ENCODE results near the gene IRF2BPL.

IRF2BPL gene

DNA sequence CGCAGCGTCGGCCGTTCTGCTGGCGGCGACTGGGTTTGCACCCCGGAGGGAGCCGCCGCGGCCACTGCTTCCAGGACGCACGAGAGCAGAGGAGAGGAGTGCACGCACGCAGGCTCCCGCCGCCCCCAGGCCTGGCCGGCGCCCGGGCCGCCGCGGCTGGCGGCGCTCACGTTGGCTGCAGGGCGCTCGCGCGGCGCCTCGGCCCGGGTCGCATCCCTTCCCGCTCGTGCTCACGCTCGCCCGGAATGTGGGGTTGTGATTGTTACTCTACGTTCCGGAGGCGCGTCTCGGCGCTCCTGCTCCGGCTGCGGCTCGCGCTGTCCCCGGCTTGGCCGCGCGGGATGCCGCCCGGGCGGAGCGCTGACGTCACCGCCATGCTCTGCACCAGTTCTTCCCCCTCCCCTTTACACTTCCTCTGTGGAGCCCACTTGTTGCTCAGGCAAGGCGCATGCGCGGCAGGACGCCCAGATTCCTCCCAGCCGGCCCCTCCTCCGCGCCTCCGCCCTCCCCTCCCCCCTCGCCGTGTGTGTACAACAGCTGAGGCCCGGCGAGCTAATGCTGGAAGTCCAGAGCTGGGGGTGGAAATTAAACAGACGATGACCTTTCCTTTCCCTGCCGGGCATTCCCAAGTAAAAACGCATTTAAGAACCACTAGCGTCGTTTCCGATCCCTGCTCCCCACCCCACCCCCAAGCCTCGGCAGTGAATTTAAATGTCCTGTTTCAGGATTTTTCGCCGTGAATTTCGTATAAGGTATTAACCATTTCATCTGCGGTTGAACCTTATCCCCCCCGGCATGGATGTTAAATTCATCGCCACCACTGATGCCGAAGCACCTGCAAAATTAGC, at the start of gene IRF2BPL:
Gene IRF2BPL, minus strand, starts transcription at position 325 of the 848 bp plus-strand sequence. CDS start 916 bp downstream, outside the sequence.
- H3K4me1 ChIP-seq (ENCODE audit: control insufficient read depth, insufficient read depth, low read length) = peaks cover 63% of the 10 kb centered on the region
- peak within 1 kb of the TSS; percentile 62 to 86 for H3K4me3 ChIP-seq (ENCODE audit: low read length in 2 of 2)
- no peaks in the 10 kb centered on the region for H3K36me3 ChIP-seq (ENCODE audit: control insufficient read depth in 2 of 2, insufficient read depth in 2 of 2, low read length in 2 of 2)
- H3K9ac ChIP-seq (ENCODE audit: low read length in 2 of 2) = peak within 1 kb of the TSS; percentile 97 to 99
- no peaks in the 10 kb centered on the region for H3K27me3 ChIP-seq (ENCODE audit: control insufficient read depth in 1 of 2, insufficient read depth in 2 of 2, low read length in 2 of 2)
- H3K9me3 ChIP-seq (ENCODE audit: control insufficient read depth in 2 of 2, low read length in 2 of 2) = no peaks in the 10 kb centered on the region
- peak within 1 kb of the TSS; percentile 100 for H3K27ac ChIP-seq (ENCODE audit: low read length)

DNA sequence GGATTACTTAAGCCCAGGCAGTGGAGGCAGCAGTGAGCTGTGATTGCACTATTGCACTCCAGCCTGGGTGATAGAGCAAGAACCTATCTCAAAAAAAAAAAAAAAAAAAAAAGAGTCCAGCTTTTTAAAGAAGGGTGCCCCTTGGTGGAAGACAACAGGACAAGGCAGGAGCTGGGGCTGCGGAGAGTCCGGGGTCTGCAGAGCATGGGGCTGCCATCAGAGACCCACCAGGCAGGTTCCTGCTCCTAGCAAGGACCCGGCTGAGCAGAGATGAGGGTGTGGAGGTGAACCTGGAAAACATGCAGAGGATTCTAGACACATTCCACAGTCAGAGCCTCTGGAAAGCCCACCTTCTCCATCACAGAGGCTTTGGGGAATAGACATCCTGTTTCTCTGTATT, 48.5 kb upstream of the IRF2BPL start:
- peak overlapping the region; percentile 41 for H3K27ac ChIP-seq (ENCODE audit: low read length)
- H3K9ac ChIP-seq (ENCODE audit: low read length in 2 of 2) = no peak overlapping the region
- no peaks in the 10 kb centered on the region for H3K4me1 ChIP-seq (ENCODE audit: control insufficient read depth, insufficient read depth, low read length)

DNA sequence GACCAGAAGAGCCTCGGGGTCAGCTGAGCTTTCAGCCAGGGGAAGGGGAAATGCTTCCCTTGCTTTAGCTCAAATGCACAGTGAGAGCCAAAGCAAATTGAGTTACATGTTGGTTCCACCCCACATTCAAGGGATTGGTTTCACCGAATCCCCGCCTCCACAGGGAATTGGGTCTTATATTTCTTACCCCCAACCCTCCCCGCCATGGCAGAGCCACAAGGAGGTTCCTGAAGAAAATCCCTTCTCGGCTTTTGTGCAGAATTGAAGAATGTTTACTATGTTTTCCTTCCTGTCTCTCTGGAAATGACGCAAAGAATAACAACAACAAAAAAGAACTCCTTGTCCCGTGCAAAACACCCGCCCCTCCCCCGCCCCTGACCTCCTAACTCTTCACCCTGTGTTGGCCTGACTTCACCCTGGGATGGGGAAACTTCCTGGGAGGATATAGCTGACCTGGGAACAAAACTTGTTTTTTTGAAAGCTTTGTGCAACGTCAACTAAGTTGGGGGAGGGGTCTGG, 47.7 kb upstream of the IRF2BPL start:
- Histone ChIP-seq H3K27ac (ENCODE audit: low read length) (peak overlapping the region; percentile 41), H3K27me3 (ENCODE audit: control insufficient read depth in 1 of 2, insufficient read depth in 2 of 2, low read length in 2 of 2) (no peaks in the 10 kb centered on the region), H3K9ac (ENCODE audit: low read length in 2 of 2) (no peak overlapping the region), H3K4me1 (ENCODE audit: control insufficient read depth, insufficient read depth, low read length) (no peaks in the 10 kb centered on the region), H3K9me3 (ENCODE audit: control insufficient read depth in 2 of 2, low read length in 2 of 2) (peaks cover 0 to 3% of the 10 kb centered on the region in 2 donors), H3K4me3 (ENCODE audit: low read length in 2 of 2) (peak overlapping the region in 1 of 2 donors; percentile 8), H3K36me3 (ENCODE audit: control insufficient read depth in 2 of 2, insufficient read depth in 2 of 2, low read length in 2 of 2) (no peaks in the 10 kb centered on the region)

More for the DNA sequence above, 48.5 kb upstream of the IRF2BPL start:
- Histone ChIP-seq H3K4me3 (ENCODE audit: low read length in 2 of 2) (no peak overlapping the region), H3K36me3 (ENCODE audit: control insufficient read depth in 2 of 2, insufficient read depth in 2 of 2, low read length in 2 of 2) (no peaks in the 10 kb centered on the region), H3K27me3 (ENCODE audit: control insufficient read depth in 1 of 2, insufficient read depth in 2 of 2, low read length in 2 of 2) (no peaks in the 10 kb centered on the region), H3K9me3 (ENCODE audit: control insufficient read depth in 2 of 2, low read length in 2 of 2) (peaks cover 0 to 3% of the 10 kb centered on the region in 2 donors)

DNA sequence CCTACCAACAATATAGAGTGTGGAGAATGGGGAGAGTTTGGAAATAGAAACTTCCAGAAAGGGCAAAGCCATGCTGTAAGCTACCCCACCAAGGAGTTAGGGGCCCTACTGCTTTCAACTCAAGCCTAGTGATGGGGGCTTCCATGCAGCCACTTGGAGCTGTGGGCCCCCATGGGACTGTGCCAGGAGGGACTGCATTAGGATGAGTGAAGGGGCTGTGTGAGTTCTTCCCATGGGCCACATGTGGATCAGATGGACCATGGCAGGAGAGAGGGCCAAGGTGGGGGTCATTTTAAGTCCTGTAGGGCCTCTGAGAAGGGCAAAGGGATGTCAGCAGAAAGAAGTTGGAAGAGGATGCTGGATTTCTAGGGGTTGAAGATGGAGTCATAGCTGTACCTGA, 46.5 kb upstream of the IRF2BPL start:
- H3K4me3 ChIP-seq (ENCODE audit: low read length in 2 of 2) = no peak overlapping the region
- H3K4me1 ChIP-seq (ENCODE audit: control insufficient read depth, insufficient read depth, low read length) = peaks cover 7% of the 10 kb centered on the region
- no peaks in the 10 kb centered on the region for H3K9me3 ChIP-seq (ENCODE audit: control insufficient read depth in 2 of 2, low read length in 2 of 2)
- no peak overlapping the region for H3K9ac ChIP-seq (ENCODE audit: low read length in 2 of 2)
- no peak overlapping the region for H3K27ac ChIP-seq (ENCODE audit: low read length)
- H3K36me3 ChIP-seq (ENCODE audit: control insufficient read depth in 2 of 2, insufficient read depth in 2 of 2, low read length in 2 of 2) = no peaks in the 10 kb centered on the region
- H3K27me3 ChIP-seq (ENCODE audit: control insufficient read depth in 1 of 2, insufficient read depth in 2 of 2, low read length in 2 of 2) = no peaks in the 10 kb centered on the region

DNA sequence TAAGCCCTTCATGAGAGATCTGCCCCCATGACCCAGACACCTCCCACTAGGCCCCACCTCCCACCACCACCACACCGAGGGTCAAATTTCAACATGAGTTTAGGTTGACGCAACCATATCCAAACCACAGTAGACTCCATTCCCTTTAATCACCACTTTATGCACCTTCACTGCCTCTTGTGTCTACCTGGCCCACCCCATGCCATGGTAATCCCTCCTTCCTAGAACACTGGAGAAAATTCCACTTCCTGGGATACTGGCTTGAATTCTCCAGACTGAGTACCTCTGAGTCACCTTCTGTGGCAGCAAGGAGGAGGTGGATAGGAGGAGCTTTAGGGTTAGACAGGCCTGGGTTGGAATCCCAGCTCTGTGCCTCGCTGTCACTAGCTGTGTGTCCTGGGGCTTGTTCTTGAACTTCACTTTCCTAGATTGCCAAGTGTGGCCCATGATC, 43.5 kb upstream of the IRF2BPL start:
- H3K9me3 ChIP-seq (ENCODE audit: control insufficient read depth in 2 of 2, low read length in 2 of 2) = no peaks in the 10 kb centered on the region
- no peak overlapping the region for H3K9ac ChIP-seq (ENCODE audit: low read length in 2 of 2)
- peaks cover 18% of the 10 kb centered on the region for H3K4me1 ChIP-seq (ENCODE audit: control insufficient read depth, insufficient read depth, low read length)
- H3K4me3 ChIP-seq (ENCODE audit: low read length in 2 of 2) = no peak overlapping the region
- H3K27me3 ChIP-seq (ENCODE audit: control insufficient read depth in 1 of 2, insufficient read depth in 2 of 2, low read length in 2 of 2) = peaks cover 0 to 2% of the 10 kb centered on the region in 2 donors
- H3K27ac ChIP-seq (ENCODE audit: low read length) = no peak overlapping the region
- no peaks in the 10 kb centered on the region for H3K36me3 ChIP-seq (ENCODE audit: control insufficient read depth in 2 of 2, insufficient read depth in 2 of 2, low read length in 2 of 2)

DNA sequence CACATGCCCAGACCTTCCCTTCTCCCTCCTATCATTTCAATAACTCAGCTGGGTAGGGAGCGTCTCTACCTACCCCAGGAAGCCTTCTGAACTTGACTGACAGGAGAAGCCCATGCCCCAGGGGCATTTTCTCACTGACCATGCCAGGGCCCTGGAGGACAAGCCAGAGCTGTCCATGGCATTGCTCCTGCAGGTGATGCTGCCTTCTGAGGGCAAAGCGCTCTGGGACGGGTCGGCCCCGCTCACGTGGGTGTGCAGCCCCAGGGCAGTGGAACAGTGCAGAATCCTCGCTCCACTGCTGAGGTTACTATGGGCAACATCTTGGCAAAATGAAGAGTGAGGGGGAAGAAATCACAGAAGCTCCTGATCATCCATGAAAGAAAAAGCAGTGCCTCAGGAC, 41.0 kb upstream of the IRF2BPL start:
- no peaks in the 10 kb centered on the region for H3K9me3 ChIP-seq (ENCODE audit: control insufficient read depth in 2 of 2, low read length in 2 of 2)
- H3K4me3 ChIP-seq (ENCODE audit: low read length in 2 of 2) = no peak overlapping the region
- H3K36me3 ChIP-seq (ENCODE audit: control insufficient read depth in 2 of 2, insufficient read depth in 2 of 2, low read length in 2 of 2) = no peaks in the 10 kb centered on the region
- peaks cover 20% of the 10 kb centered on the region for H3K4me1 ChIP-seq (ENCODE audit: control insufficient read depth, insufficient read depth, low read length)
- H3K9ac ChIP-seq (ENCODE audit: low read length in 2 of 2) = no peak overlapping the region
- peaks cover 0 to 2% of the 10 kb centered on the region in 2 donors for H3K27me3 ChIP-seq (ENCODE audit: control insufficient read depth in 1 of 2, insufficient read depth in 2 of 2, low read length in 2 of 2)
- no peak overlapping the region for H3K27ac ChIP-seq (ENCODE audit: low read length)

DNA sequence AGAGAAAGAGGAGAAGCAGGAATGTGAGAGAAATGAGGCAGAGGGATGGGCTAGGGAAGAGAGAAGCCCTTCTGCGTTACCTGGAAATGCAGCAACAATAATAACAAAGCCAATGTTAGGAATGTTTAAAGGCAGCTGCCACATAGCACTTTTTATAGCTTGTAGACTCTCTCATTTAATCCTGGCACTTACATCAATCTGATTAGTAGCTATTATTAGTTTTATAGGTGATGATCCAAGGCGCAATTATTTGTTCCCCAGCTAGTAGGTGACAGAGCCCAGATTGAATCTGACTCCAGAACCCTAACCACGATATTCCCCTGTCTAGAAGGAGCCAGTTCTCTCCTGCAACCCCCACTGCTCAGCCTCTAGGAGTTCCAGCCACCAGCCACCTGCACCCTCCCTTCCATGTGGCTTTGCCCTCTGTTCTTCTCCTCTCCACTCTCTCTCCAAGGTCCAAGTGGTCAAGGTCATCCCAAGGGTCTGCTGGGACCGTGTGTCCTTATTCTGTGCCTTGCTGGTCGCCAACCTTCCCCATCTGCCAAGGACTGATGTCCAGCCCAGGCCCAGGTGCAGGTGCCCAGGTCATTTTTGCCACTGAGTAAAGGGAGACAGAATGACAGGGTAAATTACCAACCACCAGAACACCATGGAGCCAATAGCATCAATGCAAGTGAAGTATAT, 40.2 kb upstream of the IRF2BPL start:
- Histone ChIP-seq H3K9me3 (ENCODE audit: control insufficient read depth in 2 of 2, low read length in 2 of 2) (no peaks in the 10 kb centered on the region), H3K36me3 (ENCODE audit: control insufficient read depth in 2 of 2, insufficient read depth in 2 of 2, low read length in 2 of 2) (no peaks in the 10 kb centered on the region), H3K9ac (ENCODE audit: low read length in 2 of 2) (no peak overlapping the region), H3K27me3 (ENCODE audit: control insufficient read depth in 1 of 2, insufficient read depth in 2 of 2, low read length in 2 of 2) (peaks cover 0 to 2% of the 10 kb centered on the region in 2 donors), H3K27ac (ENCODE audit: low read length) (no peak overlapping the region), H3K4me1 (ENCODE audit: control insufficient read depth, insufficient read depth, low read length) (peaks cover 20% of the 10 kb centered on the region), H3K4me3 (ENCODE audit: low read length in 2 of 2) (no peak overlapping the region)

DNA sequence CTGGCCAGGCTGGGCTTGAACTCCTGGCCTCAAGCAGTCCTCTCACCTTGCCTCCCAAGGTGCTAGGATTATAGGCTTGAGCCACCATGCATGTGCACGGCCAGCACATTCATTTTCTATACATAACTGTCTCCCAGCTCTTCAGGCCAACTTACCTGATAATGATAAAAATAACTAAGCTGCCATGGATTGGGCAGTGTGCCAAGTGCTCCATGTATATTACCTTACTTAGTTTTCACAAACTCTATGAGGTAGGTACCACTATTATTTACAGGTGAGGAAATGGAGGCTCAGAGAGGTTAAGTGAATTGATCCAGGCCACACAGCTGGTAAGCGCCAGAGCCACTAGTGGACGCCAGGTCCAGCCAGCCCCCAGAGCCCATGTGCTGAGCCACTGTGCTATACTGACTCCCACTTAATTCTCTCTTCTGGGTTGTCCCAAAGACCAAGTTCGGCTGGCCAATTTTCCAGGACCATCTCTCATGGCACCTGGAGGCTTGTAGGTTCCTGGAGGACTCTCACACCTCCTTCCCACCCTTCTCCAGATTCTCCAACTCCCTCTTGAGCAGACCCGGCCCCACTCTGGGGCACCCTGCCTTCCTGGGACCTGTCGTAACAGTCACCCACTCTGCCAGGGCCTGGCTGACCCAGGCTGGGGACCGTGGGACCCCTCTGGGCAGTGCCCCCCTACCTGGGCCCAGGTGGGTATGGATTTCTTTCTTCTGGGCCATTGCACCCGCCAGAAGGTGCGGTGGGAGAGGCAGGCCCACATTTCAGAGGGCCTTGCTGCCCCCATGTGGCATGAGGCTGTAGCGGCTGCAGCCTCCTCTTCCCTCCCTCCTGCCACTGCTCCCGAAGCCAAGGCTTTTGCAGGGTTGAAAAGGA, 39.4 kb upstream of the IRF2BPL start:
- H3K9me3 ChIP-seq (ENCODE audit: control insufficient read depth in 2 of 2, low read length in 2 of 2) = no peaks in the 10 kb centered on the region
- H3K4me1 ChIP-seq (ENCODE audit: control insufficient read depth, insufficient read depth, low read length) = peaks cover 20% of the 10 kb centered on the region
- H3K4me3 ChIP-seq (ENCODE audit: low read length in 2 of 2) = no peak overlapping the region
- no peak overlapping the region for H3K9ac ChIP-seq (ENCODE audit: low read length in 2 of 2)
- H3K27me3 ChIP-seq (ENCODE audit: control insufficient read depth in 1 of 2, insufficient read depth in 2 of 2, low read length in 2 of 2) = peaks cover 0 to 2% of the 10 kb centered on the region in 2 donors
- H3K36me3 ChIP-seq (ENCODE audit: control insufficient read depth in 2 of 2, insufficient read depth in 2 of 2, low read length in 2 of 2) = no peaks in the 10 kb centered on the region
- H3K27ac ChIP-seq (ENCODE audit: low read length) = no peak overlapping the region

DNA sequence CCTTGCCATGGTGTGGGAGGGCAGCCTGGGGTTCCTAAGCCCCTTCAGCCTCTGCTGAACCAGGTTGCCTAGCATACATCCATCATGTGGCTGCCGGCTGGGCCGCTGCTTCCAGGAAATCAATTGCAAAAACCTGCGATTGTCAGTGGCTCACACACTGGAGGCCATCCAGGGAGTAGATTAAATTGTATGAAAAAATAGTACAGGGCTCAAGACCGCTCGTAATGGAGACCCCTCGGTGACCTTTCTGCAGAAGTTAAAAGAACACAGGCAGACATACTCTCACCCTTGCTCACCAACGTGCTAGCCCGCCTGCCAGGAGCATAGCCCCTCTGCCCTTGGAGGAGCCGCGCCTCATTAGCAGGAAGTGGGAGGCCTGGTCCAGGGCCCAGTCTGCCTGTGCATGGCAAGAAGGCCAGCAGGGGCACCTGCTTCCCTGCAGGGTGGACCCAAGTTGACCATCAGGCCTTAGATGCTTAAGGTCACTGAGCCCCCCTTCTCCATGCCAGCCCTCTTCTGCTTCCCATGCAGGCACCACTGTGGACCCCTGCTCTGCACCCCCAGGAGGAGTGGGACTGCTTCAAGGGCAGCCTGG, 38.2 kb upstream of the IRF2BPL start:
- no peaks in the 10 kb centered on the region for H3K36me3 ChIP-seq (ENCODE audit: control insufficient read depth in 2 of 2, insufficient read depth in 2 of 2, low read length in 2 of 2)
- no peak overlapping the region for H3K4me3 ChIP-seq (ENCODE audit: low read length in 2 of 2)
- H3K9me3 ChIP-seq (ENCODE audit: control insufficient read depth in 2 of 2, low read length in 2 of 2) = no peaks in the 10 kb centered on the region
- H3K9ac ChIP-seq (ENCODE audit: low read length in 2 of 2) = no peak overlapping the region
- peaks cover 20% of the 10 kb centered on the region for H3K4me1 ChIP-seq (ENCODE audit: control insufficient read depth, insufficient read depth, low read length)
- H3K27me3 ChIP-seq (ENCODE audit: control insufficient read depth in 1 of 2, insufficient read depth in 2 of 2, low read length in 2 of 2) = peaks cover 0 to 2% of the 10 kb centered on the region in 2 donors
- H3K27ac ChIP-seq (ENCODE audit: low read length) = no peak overlapping the region

Measured in stomach smooth muscle (tissue), 2 donors.